NCI-H2227 (cell line): ENCODE measurements around the gene FOXA1.
"Not testable (repeated sequence)": the region's sequence is repeated elsewhere in the genome, so short reads cannot be mapped to it uniquely, and the experiment has no call there.

Source experiments
- DNase-seq: peaks from one replicate; lab custom pipeline; 2025; ENCODE audit not compliant: unreplicated experiment; lab: John Stamatoyannopoulos, UW

The FOXA1 gene

DNA sequence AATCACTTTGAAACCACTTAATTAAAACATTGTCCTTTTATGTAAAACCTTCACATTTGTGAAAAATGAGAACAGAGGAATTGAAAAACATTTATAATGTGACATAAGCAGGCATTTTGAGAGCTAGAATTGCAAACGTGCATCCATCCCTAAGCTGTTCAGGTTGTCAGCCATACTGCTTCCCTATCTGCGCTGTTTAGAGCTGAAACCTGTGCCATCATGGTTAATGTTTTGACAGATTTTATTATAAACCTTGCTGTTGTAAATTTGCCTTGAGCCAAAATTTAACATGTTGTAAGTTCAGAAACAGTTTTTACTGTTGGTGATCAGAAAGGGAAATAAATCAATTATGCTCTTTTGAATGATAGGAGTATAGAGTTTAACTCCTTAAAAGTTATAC is 31.9 kb downstream of the FOXA1 start:
- no peak for DNase-seq

DNA sequence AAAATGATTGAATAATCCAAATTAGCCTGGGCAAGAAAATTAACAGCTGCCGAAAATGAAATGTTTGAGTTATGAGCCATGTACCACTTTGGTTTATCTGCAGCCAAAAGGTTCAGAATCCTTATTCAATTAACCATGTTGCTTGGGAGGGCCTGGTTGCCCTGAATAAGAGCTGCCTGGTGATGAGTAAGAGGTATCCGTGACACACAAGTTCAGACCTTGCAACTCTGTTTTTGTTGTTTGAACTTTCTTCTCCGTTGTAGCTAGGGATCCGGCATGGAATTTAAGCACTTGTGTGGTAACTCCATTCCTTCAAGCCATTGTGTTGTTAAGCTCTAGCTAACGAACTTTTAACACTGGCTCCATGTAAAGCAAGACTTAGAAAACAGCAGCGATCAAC is 35.7 kb downstream of the FOXA1 start:
- DNase-seq, result no peak

DNA sequence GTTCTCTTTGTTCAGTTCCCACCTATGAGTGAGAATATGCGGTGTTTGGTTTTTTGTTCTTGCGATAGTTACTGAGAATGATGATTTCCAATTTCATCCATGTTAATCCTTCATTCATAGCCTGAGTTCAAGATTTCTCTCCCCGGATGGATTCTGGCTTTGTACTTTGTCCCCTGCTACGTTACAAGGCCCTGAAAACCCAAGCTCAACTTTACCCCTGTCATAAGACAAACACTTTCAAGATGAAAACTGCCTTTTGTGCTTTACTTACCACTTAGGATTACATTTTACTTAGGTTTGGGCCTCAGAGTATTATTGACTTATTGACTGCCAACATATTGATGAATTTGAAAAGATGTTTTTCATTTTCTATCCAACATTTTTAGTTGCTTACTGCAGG is 36.3 kb downstream of the FOXA1 start:
- no peak for DNase-seq

DNA sequence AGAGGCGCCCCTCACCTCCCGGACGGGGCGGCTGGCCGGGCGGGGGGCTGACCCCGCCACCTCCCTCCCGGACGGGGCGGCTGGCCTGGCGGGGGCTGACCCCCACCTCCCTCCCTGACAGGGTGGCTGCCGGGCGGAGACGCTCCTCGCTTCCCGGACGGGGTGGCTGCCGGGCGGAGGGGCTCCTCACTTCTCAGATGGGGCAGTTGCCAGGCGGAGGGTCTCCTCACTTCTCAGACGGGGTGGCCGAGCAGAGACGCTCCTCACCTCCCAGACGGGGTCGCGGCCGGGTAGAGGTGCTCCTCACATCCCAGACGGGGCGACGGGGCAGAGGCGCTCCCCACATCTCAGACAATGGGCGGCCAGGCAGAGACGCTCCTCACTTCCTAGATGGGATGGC is 39.5 kb downstream of the FOXA1 start:
- not testable (repeated sequence) for DNase-seq

DNA sequence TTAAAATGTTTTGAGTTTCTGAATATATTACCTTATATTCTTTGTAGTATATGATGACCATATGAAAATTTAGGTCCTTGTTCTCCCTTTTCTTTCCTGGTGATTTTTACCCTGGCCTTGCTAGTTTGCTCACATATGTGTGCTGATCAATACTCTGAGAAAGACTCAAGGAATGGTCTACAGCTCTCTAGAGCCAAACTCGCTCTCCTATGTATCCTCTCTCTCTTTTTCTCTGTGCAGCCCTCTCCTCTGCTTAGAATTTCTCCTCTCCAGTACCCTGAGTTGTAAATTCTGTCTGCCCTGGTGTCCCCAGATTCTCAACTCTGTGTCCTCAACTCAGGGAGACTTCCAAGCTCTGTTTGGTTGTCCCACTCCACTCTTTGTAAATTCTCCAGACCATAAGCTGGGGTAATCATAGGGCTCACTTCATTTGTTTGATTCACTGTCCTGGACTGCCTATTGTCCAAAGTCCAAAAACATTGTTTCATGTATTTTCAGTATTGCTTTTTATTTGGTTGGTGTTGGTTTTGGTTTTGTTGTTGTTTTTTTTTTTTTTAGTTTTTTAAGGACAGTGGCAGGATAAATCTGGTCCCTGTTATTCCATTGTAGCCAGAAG is 41.0 kb downstream of the FOXA1 start:
- no peak for DNase-seq

- DNase-seq, result no peak
Observed at GRCh38 chr14:37551119-37551518, 43.9 kb downstream of the FOXA1 start.

DNA sequence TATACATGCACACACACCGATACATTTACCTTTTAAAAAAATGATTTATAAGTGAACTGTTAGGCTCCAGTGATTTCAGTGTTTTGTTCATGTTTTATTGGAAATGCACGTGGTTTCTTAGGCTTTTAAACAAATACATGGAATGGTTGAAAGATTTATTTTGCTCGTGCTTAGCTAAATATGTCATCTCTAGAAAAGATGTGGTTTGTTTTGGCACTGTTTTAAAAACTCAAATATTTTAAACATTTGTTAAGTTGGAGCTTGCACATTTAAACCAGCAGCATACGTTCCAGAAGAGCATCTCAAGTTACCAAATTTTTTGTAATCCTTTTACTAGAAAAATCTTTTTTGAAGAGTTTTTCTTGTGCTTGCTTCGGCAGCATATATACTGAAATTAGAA is 44.5 kb downstream of the FOXA1 start:
- DNase-seq, result no peak

- no peak for DNase-seq
Observed at GRCh38 chr14:37546621-37547447, 48.2 kb downstream of the FOXA1 start.

DNA sequence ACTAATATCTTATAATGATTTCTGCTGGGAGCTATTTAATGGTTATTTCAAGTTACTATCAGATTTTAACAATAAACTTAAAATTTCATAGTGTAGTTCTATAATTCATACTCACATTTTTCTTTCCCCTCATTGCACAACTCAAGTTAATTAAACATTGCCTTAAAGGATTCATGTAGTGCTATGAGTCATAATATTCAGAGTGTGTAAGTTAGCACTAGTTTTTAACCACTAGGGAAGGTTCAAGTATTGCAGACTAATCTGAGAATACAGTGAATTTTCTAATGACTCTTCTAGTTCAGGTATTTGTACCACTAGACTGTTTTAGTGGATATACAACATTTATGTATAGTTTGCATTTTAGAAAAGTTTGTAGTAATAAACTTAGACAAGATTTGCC is 49.9 kb downstream of the FOXA1 start:
- DNase-seq, result no peak

- no peak for DNase-seq
Observed at GRCh38 chr14:37544407-37544806, 50.6 kb downstream of the FOXA1 start.

GRCh38 chr14:37539992-37540391 is 55.1 kb downstream of the FOXA1 start:
- DNase-seq, result no peak
